ENCODE results near the gene ZFR2. TPM values are rescaled to one million over a fixed set of nuclear protein-coding genes. Genes with fewer than 3 reads are reported as not detected.
A peak's percentile ranks its signal among the peaks of the same experiment; 100 is the strongest.

ZFR2 gene
- polyA plus RNA-seq, 1 of the 3 experiments (the other 2 are of a cell fraction): 0.44 TPM

DNA sequence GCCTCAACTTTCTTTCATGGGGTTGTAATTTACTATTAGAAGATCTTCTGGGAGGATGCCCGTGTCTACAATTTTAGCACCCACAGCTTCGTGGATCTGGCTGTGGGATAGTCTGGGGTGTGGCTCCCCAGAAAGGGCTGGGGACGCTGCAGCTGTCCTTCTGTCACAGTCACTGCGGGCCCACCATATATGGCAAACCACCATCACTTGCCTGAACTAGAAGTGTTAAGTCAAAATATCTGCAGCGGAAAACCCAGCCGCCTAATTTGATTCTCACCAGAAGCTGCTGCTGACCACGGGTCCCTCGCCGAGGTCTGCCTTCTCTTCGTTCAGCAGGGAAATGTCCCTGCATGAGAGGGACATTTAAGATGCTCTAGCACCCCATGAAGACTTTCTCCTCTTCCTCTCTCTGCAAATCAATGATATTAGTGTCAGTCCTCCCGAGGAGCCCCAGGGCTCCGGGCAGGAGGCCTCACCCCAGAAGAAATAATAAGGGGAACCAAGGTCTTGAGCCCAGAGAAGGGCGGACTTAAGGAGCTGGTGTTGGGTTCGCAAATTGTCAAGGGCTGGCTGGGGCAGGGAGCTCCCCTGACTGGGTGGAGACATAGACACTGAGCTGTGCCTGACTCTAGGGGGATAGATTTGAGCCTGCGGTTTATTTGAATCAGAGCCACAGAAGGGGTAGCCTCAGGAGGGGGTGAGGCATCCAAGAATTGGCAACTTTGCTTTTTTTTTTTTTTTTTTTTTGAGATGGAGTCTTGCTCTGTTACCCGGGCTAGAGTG lies 79.7 kb downstream of the ZFR2 start (continued):
- no peak for TF ChIP-seq FOSL2 (IDR thresholded peaks at IDR 0.05; ENCODE audit: borderline replicate concordance, low read depth)
- TF ChIP-seq, protein P1, sequence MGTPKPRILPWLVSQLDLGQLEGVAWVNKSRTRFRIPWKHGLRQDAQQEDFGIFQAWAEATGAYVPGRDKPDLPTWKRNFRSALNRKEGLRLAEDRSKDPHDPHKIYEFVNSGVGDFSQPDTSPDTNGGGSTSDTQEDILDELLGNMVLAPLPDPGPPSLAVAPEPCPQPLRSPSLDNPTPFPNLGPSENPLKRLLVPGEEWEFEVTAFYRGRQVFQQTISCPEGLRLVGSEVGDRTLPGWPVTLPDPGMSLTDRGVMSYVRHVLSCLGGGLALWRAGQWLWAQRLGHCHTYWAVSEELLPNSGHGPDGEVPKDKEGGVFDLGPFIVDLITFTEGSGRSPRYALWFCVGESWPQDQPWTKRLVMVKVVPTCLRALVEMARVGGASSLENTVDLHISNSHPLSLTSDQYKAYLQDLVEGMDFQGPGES (IDR thresholded peaks at IDR 0.05; ENCODE audit: low read depth, low read length): no peak
- no peak for TF ChIP-seq MXI1 (IDR thresholded peaks at IDR 0.05; ENCODE audit: low read depth, low read length)
- no peak for TF ChIP-seq NRF1 (IDR thresholded peaks at IDR 0.05; ENCODE audit: low read depth, low read length)
- TF ChIP-seq, protein P2, sequence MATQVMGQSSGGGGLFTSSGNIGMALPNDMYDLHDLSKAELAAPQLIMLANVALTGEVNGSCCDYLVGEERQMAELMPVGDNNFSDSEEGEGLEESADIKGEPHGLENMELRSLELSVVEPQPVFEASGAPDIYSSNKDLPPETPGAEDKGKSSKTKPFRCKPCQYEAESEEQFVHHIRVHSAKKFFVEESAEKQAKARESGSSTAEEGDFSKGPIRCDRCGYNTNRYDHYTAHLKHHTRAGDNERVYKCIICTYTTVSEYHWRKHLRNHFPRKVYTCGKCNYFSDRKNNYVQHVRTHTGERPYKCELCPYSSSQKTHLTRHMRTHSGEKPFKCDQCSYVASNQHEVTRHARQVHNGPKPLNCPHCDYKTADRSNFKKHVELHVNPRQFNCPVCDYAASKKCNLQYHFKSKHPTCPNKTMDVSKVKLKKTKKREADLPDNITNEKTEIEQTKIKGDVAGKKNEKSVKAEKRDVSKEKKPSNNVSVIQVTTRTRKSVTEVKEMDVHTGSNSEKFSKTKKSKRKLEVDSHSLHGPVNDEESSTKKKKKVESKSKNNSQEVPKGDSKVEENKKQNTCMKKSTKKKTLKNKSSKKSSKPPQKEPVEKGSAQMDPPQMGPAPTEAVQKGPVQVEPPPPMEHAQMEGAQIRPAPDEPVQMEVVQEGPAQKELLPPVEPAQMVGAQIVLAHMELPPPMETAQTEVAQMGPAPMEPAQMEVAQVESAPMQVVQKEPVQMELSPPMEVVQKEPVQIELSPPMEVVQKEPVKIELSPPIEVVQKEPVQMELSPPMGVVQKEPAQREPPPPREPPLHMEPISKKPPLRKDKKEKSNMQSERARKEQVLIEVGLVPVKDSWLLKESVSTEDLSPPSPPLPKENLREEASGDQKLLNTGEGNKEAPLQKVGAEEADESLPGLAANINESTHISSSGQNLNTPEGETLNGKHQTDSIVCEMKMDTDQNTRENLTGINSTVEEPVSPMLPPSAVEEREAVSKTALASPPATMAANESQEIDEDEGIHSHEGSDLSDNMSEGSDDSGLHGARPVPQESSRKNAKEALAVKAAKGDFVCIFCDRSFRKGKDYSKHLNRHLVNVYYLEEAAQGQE (IDR thresholded peaks at IDR 0.05; ENCODE audit: low read depth, low read length): no peak
- no peak for TF ChIP-seq EZH2phosphoT487 (IDR thresholded peaks at IDR 0.05; ENCODE audit: borderline replicate concordance, low read depth)

DNA sequence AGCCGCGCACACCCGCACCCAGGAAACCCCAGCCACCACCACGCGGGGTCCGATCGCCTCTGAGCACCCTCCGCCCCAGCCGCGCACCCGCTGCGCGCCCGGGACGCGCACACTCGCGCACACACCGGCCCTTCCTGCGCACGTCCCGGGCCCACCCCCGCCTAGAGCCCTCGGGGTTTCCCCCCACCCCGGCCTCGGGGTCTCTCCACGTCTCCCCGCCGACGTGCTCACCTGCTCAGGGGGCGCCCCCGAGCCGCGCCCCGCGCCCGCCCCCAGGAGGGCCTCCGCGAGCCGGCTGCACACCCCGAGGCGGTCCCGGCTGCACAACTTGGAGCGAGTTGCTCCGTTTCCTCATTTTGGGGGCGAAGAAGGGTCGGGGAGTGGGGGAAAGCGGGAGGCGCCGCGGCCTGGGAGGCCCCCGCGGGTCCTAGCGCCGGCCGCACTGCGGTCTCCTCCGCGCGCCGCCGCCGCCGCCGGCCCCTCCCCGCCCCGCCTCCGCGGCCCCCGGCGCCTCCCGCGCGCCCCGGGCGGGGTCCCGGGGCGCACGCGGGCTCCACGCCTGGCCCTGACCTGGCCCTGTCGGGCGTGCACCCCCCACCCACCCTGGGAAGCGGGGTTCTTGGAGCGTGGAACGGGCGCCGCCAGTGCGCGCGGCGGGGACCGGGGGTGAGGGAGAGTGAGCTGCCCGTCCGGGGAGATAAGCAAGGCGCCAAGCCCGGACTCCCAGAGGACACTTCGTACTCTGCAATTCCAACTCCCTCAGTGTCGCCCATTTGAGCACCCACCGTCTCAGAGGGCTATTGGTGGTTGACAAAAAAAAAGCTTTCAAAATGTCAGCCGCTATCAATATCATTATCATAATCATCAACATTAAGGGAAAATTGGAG lies 82.7 kb downstream of the ZFR2 start, which contains the start of gene MATK:
Gene MATK, minus strand, starts transcription at position 444 of the 887 bp plus-strand sequence. CDS start 1,246 bp downstream, outside the sequence.
- no peaks in the 10 kb centered on the region; a peak in 1 of 4 replicates for H3K4me1 ChIP-seq (ENCODE audit: control insufficient read depth in 1 of 2, insufficient read depth in 2 of 2, low read depth in 1 of 2, low read length in 1 of 2)
- no peak within 1 kb of the TSS for H2AFZ ChIP-seq (ENCODE audit: low read depth)
- H3K27ac ChIP-seq (ENCODE audit: low read depth in 2 of 2, low read length in 1 of 2): no peak within 1 kb of the TSS
- POLR2A ChIA-PET: no interaction called here
- peak; percentile 69 for DNase-seq
- CTCF ChIA-PET: no interaction called here
- H3F3A ChIP-seq (replicated peaks; ENCODE audit: insufficient read depth): no peaks in the 10 kb centered on the region
- peaks cover 36% of the 10 kb centered on the region for H3K27me3 ChIP-seq (ENCODE audit: insufficient read depth)
- 22% methylated on average over 25 of the region's 101 CpGs for WGBS (ENCODE audit: low lambda C conversion rate)
- H3K79me2 ChIP-seq (ENCODE audit: insufficient read depth): no peaks in the 10 kb centered on the region
- H3K4me3 ChIP-seq (ENCODE audit: low read depth in 2 of 2, low read length in 1 of 2): no peak within 1 kb of the TSS
- no peaks in the 10 kb centered on the region for H3K36me3 ChIP-seq (replicated peaks in 1 of 2; ENCODE audit: control insufficient read depth in 1 of 2, insufficient read depth in 2 of 2, low read length in 1 of 2)
- H3K9ac ChIP-seq: no peak within 1 kb of the TSS
- H3K9me3 ChIP-seq: peaks cover 9% of the 10 kb centered on the region
- H4K20me1 ChIP-seq (ENCODE audit: insufficient read depth): no peaks in the 10 kb centered on the region
- H3K9me2 ChIP-seq: no peaks in the 10 kb centered on the region
- no peak within 1 kb of the TSS; the same call in 1 of the 2 replicates for H3K4me2 ChIP-seq
- TF ChIP-seq, protein P3, sequence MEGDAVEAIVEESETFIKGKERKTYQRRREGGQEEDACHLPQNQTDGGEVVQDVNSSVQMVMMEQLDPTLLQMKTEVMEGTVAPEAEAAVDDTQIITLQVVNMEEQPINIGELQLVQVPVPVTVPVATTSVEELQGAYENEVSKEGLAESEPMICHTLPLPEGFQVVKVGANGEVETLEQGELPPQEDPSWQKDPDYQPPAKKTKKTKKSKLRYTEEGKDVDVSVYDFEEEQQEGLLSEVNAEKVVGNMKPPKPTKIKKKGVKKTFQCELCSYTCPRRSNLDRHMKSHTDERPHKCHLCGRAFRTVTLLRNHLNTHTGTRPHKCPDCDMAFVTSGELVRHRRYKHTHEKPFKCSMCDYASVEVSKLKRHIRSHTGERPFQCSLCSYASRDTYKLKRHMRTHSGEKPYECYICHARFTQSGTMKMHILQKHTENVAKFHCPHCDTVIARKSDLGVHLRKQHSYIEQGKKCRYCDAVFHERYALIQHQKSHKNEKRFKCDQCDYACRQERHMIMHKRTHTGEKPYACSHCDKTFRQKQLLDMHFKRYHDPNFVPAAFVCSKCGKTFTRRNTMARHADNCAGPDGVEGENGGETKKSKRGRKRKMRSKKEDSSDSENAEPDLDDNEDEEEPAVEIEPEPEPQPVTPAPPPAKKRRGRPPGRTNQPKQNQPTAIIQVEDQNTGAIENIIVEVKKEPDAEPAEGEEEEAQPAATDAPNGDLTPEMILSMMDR (IDR thresholded peaks at IDR 0.05): no peak
- no peak for TF ChIP-seq TEAD4 (IDR thresholded peaks at IDR 0.05; ENCODE audit: borderline replicate concordance, insufficient read depth)
- TF ChIP-seq GABPA (IDR thresholded peaks at IDR 0.05; ENCODE audit: low read depth): no peak
- no peak for TF ChIP-seq CHD2 (IDR thresholded peaks at IDR 0.05; ENCODE audit: low read length, partially characterized antibody)
- no peak for TF ChIP-seq TAF1 (IDR thresholded peaks at IDR 0.05; ENCODE audit: borderline replicate concordance, low read depth, low read length)
- TF ChIP-seq RXRA (IDR thresholded peaks at IDR 0.05; ENCODE audit: borderline replicate concordance, low read depth): no peak
- TF ChIP-seq SIN3A (IDR thresholded peaks at IDR 0.05; ENCODE audit: borderline replicate concordance, low read depth, low read length): no peak
- TF ChIP-seq, protein P4, sequence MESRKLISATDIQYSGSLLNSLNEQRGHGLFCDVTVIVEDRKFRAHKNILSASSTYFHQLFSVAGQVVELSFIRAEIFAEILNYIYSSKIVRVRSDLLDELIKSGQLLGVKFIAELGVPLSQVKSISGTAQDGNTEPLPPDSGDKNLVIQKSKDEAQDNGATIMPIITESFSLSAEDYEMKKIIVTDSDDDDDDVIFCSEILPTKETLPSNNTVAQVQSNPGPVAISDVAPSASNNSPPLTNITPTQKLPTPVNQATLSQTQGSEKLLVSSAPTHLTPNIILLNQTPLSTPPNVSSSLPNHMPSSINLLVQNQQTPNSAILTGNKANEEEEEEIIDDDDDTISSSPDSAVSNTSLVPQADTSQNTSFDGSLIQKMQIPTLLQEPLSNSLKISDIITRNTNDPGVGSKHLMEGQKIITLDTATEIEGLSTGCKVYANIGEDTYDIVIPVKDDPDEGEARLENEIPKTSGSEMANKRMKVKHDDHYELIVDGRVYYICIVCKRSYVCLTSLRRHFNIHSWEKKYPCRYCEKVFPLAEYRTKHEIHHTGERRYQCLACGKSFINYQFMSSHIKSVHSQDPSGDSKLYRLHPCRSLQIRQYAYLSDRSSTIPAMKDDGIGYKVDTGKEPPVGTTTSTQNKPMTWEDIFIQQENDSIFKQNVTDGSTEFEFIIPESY (IDR thresholded peaks at IDR 0.05; ENCODE audit: borderline replicate concordance, low read depth): no peak
- TF ChIP-seq, protein P2 (IDR thresholded peaks at IDR 0.05; ENCODE audit: low read depth, low read length): no peak
